ENCODE data around the gene SLC34A1. TPM values are rescaled to one million over a fixed set of nuclear protein-coding genes. Genes with fewer than 3 reads are reported as not detected.

Gene SLC34A1
- total and polyA plus RNA-seq, 2 experiments from 2014 or later: not detected

GRCh38 chr5:177440990-177441780 is 57.0 kb downstream of the SLC34A1 start:
- peaks cover 41% of the 10 kb centered on the region for H3K36me3 Mint-ChIP-seq (ENCODE audit: low read depth)
- no peak for DNase-seq (ENCODE audit: low spot score)
- Histone ChIP-seq H3K36me3 (ENCODE audit: insufficient read depth) (no peaks in the 10 kb centered on the region), H3K79me2 (replicated peaks; ENCODE audit: insufficient read depth) (no peaks in the 10 kb centered on the region), H3K4me3 (no peak overlapping the region), H3K9me2 (ENCODE audit: insufficient read depth) (no peaks in the 10 kb centered on the region), H3K27me3 (ENCODE audit: insufficient read depth) (peaks cover 20% of the 10 kb centered on the region), H2AFZ (no peak overlapping the region), H3K4me2 (no peak overlapping the region), H3K4me1 (ENCODE audit: insufficient read depth) (peaks cover 20% of the 10 kb centered on the region), H3F3A (replicated peaks; ENCODE audit: low read depth) (peaks cover 18% of the 10 kb centered on the region; the same call in 1 of the 2 replicates), H3K27ac (ENCODE audit: low read depth) (no peak overlapping the region), H4K20me1 (replicated peaks; ENCODE audit: insufficient read depth) (no peaks in the 10 kb centered on the region; the same call in 1 of the 2 replicates)
- peaks cover 36% of the 10 kb centered on the region for H3K27me3 Mint-ChIP-seq (ENCODE audit: insufficient read depth, low read depth, poor library complexity)
- peaks cover 30% of the 10 kb centered on the region for H3K4me1 Mint-ChIP-seq
- no peak overlapping the region for H3K4me3 Mint-ChIP-seq
- peaks cover 4% of the 10 kb centered on the region; the same call in 2 of the 3 replicates for H3K9me3 Mint-ChIP-seq
- no peak for ATAC-seq
- TF ChIP-seq JUNB (IDR thresholded peaks at IDR 0.05; ENCODE audit: unreplicated experiment) (no peak), EZH2 (IDR thresholded peaks at IDR 0.05; ENCODE audit: low read depth, unreplicated experiment) (no peak), NANOG (IDR thresholded peaks at IDR 0.05; ENCODE audit: borderline replicate concordance) (no peak), ZNF462 (CRISPR knock-in tag; IDR thresholded peaks at IDR 0.05) (no peak)
- H3K27ac Mint-ChIP-seq: no peak overlapping the region

Measured in GM23338 (cell line).